Skeletal muscle satellite cell (primary cell): ENCODE measurements around the gene ARFGEF3.

Source experiments
- H3K27me3 ChIP-seq: 2 replicates; pipeline ENCODE4 v1.7.0; 2013; ENCODE audit warnings: low read length; ENCODE audit not compliant: control insufficient read depth, insufficient read depth
- H3K36me3 ChIP-seq: 2 replicates; pipeline ENCODE4 v1.7.0; 2013; ENCODE audit warnings: mild to moderate bottlenecking, control low read depth, low read length; ENCODE audit not compliant: insufficient read depth
- H3K4me1 ChIP-seq: 2 replicates; pipeline ENCODE4 v1.7.0; 2013; ENCODE audit warnings: low read length; ENCODE audit not compliant: control insufficient read depth, insufficient read depth
- H3K4me2 ChIP-seq: 2 replicates; pipeline ENCODE4 v1.7.0; 2013; ENCODE audit warnings: mild to moderate bottlenecking, low read length
- H3K4me3 ChIP-seq: 2 replicates; pipeline ENCODE4 v1.7.0; 2013; ENCODE audit warnings: low read length
- H3K9ac ChIP-seq: 2 replicates; pipeline ENCODE4 v1.7.0; 2013; ENCODE audit warnings: mild to moderate bottlenecking, low read depth, low read length, moderate library complexity
- H3K9me3 ChIP-seq: replicated peaks from 2 replicates; pipeline ENCODE4 v1.7.0; 2013; ENCODE audit warnings: mild to moderate bottlenecking, control low read depth, low read length

Gene ARFGEF3

DNA sequence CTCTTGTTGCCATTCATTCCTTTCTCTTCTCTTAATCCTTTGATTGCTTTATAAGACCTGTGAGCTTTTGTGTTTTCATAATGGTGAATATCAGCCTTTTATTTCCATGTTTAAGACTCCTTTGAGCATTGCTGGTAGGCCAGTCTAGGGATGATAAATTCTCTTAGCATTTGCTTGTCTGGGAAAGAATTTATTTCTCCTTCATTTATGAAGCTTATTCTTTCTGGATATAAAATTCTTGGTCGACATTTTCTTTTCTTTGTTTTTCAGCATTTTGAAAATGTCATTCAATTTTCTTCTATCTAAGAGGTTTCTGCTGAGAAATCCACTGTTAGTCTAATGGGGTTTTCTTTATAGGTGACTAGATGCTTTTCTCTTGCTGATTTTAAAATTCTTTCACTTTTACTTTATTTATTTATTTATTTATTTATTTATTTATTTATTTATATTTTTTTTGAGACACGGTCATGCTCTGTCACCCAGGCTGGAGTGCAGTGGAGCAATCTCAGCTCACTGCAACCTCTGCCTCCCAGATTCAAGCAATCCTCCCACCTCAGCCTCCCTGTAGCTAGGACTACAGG is 15.0 kb downstream of the ARFGEF3 start:
- Histone ChIP-seq H3K4me1 (no peaks in the 10 kb centered on the region), H3K4me3 (no peak overlapping the region), H3K9ac (no peak overlapping the region), H3K36me3 (no peaks in the 10 kb centered on the region), H3K4me2 (no peak overlapping the region), H3K27me3 (no peaks in the 10 kb centered on the region), H3K9me3 (no peaks in the 10 kb centered on the region)

DNA sequence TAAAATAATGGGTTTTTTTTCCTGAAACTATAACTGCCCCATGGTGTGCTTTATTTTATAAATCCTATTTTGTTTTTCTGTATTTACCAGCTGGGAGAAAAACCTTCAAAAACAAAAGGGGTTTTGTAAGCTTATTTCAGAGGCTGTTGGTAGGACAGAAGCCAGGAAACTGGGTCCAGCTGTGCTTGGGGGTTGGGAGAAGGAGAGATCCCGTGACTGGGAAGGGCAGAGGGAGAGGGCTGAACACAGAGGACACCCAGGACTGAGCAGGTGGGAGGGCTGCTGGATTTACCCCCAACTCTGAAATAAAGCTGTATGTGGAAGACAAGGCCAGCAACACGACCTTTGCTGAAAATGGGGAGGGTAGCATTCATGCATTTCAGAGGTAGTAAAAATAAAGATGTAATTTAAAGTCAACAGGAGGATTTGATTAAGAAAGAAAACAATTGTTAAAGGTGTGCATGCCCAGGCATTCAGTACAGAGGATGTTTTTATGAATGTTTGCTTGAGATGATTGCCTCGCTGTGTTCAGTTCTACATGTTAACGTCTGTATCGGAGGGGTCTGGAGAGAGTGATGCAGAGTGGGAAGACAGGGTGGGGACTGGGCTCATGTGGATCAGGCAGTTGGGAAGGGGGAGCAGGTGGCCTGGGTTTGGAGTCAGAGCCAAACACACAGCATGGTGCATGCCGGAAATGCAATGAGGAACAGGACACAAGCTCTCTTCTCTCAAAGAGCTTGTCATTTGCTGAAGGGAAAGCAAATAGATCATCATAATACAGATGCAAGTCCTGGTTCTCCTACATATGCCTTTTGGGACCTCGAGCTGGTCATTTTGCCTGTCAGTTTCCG is 21.4 kb downstream of the ARFGEF3 start:
- peaks cover 7% of the 10 kb centered on the region for H3K27me3 ChIP-seq
- H3K4me1 ChIP-seq: no peaks in the 10 kb centered on the region
- H3K9me3 ChIP-seq: no peaks in the 10 kb centered on the region
- H3K4me2 ChIP-seq: no peak overlapping the region
- no peaks in the 10 kb centered on the region for H3K36me3 ChIP-seq
- no peak overlapping the region for H3K9ac ChIP-seq
- no peak overlapping the region for H3K4me3 ChIP-seq

DNA sequence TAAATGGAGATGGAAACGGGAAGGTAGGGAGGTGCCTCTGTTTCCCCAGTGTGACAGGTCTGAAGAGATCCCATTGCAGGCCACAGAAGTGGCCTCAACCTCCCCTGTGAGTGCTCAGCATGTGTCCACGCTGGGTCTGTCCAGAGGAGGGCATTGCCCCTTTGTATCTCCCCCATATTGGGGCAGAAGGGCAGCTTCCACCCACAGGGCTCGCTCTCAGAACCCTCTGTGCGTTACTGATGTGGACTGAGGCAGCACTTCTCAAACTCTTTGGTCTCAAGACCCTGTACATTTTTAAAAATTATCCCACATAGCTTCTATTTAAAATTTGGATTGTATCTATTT is 22.0 kb downstream of the ARFGEF3 start:
- H3K9ac ChIP-seq: no peak overlapping the region
- H3K4me1 ChIP-seq: no peaks in the 10 kb centered on the region
- H3K27me3 ChIP-seq: peaks cover 8% of the 10 kb centered on the region
- H3K4me2 ChIP-seq: no peak overlapping the region
- no peaks in the 10 kb centered on the region for H3K36me3 ChIP-seq
- no peak overlapping the region for H3K4me3 ChIP-seq
- no peaks in the 10 kb centered on the region for H3K9me3 ChIP-seq

DNA sequence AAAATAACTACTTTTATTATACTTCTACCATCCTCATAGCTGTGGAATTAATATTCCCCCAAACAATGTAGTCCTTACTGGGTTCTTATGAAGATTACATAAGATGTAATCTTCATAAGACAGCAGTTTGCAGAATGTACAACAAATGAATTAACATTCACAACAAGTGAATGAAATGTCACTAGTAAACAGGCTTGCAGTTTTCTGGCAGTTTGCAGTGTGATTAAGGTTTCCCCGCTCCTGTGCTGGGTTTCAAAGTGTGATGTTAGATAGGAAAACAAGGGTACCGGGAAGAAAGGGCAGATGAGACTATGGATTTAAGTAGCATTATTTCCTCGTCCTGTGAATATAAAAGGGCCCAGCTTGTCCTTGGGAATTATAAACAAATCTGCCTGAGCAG is 22.5 kb downstream of the ARFGEF3 start:
- no peaks in the 10 kb centered on the region for H3K36me3 ChIP-seq
- H3K27me3 ChIP-seq: peaks cover 8% of the 10 kb centered on the region
- no peaks in the 10 kb centered on the region for H3K9me3 ChIP-seq
- H3K9ac ChIP-seq: no peak overlapping the region
- H3K4me2 ChIP-seq: no peak overlapping the region
- no peak overlapping the region for H3K4me3 ChIP-seq
- H3K4me1 ChIP-seq: no peaks in the 10 kb centered on the region

DNA sequence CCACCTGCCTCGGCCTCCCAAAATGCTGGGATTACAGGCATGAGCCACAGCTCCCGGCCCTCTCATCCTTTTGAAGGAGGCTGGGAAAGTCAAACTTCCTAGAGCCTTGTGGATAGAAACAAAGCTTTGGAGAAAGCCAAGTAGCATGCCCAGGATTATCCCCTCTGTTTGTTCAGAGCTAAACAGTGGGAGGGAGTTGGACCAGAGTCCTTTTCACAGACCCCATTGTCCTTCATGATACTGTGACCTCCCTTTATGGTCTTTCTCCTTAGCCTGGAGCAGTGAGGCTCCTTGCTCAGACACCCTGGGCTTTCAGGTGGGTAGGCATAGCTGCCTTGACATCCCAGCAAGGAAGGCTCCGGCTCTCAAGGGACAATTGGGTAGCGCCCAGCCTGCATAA is 25.4 kb downstream of the ARFGEF3 start:
- Histone ChIP-seq H3K4me1 (no peaks in the 10 kb centered on the region), H3K27me3 (peaks cover 15% of the 10 kb centered on the region), H3K36me3 (no peaks in the 10 kb centered on the region), H3K4me3 (no peak overlapping the region), H3K9ac (no peak overlapping the region), H3K4me2 (no peak overlapping the region), H3K9me3 (no peaks in the 10 kb centered on the region)

DNA sequence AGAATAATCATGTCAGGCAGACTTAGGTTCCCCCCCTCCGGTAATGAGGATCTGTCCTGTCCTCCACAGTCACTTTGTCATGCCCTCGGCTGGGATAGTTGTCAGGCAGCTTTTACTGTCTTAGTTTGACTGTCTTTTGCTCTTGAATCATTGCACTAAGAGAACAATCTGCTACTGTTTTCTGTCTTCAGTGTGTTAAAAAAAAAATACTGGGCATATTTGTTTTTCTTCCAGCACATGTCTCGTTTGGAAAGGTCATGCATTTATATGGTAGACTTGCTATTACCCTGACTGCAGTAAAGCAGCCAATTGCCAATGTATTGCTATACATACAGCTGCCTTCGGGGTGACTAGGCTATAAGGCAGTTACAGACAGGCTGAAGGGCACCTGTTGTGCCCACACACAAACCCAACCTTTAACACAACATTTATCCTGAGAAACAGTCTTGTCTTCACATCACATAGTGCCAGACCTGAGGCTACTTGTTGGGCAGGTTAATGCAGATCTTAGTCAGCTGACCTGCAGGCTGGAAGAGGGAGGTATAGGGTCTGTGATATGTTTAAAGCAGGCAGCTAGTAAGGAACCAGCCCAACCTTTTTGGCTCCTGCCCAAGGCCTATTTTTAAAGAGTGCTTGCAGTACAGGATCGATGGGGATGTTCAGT is 26.7 kb downstream of the ARFGEF3 start:
- no peaks in the 10 kb centered on the region for H3K36me3 ChIP-seq
- no peak overlapping the region for H3K4me2 ChIP-seq
- no peaks in the 10 kb centered on the region for H3K4me1 ChIP-seq
- H3K27me3 ChIP-seq: peaks cover 15% of the 10 kb centered on the region
- no peaks in the 10 kb centered on the region for H3K9me3 ChIP-seq
- no peak overlapping the region for H3K4me3 ChIP-seq
- H3K9ac ChIP-seq: no peak overlapping the region

DNA sequence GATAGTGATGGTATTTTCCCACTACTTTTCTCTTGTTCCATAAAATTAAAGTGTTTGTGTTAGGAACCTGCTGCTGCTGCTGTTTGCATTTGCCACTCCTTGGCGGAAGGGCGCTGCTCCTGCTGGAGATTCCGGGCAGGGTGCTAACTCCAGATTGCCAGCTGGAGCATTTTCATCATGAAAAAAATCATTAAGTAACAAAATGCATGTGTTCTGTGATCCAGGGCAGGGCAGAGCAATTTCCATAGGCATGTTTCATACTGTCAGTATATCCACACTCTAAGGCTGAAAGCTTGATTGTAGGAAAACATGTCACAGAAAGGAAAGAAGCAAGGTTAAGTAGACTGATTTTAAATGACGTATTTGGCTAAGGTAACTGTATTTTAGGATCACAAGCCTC is 32.5 kb downstream of the ARFGEF3 start:
- Histone ChIP-seq H3K27me3 (peaks cover 7% of the 10 kb centered on the region), H3K36me3 (no peaks in the 10 kb centered on the region), H3K9ac (no peak overlapping the region), H3K9me3 (no peaks in the 10 kb centered on the region), H3K4me1 (no peaks in the 10 kb centered on the region), H3K4me2 (no peak overlapping the region), H3K4me3 (no peak overlapping the region)

DNA sequence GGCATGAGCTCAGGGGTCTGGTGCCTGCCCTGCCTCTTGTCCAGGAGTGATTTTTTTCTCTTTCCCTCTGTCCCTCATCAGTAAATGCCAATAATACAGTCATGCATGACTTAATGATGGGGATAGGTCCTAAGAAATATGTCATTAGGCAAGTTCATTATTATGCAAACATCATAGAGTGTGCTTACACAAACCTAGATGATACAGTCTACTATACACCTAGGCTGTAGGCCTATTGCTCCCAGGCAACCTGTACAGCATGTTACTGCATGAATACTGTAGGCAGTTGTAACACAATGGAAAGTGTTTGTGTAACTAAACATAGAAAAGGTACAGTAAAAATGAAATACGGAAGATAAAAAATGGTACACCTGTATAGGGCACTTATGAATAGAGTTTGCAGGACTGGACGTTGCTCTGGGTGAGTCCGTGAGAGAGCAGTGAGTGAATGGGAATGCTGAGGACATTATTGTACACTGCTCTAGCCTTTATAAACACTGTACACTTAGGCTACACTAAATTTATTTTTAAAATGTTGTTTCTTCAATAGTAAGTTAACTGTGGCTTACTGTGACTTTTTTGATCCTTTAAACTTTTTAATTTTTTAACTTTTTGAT is 34.5 kb downstream of the ARFGEF3 start:
- Histone ChIP-seq H3K4me3 (no peak overlapping the region), H3K9me3 (no peaks in the 10 kb centered on the region), H3K36me3 (no peaks in the 10 kb centered on the region), H3K4me2 (no peak overlapping the region), H3K27me3 (peaks cover 2% of the 10 kb centered on the region), H3K4me1 (no peaks in the 10 kb centered on the region), H3K9ac (no peak overlapping the region)

DNA sequence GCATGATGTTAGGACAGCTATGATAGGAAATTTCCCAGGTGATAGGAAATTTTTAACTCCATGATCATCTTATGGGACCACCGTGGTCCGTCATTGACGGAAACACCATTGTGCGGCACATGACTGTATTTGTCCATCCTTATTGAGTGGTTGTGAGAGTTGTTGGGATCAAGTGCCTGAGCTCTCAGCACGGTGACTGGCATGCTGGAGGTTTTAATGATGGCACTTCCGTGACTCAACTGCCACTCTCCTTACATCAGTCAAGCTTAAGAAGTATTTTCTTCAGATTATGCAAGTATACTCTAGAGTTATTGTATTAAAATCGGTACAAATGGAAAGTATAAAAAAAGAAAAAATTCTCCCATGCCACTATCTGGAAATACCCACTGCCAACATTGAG is 35.8 kb downstream of the ARFGEF3 start:
- no peaks in the 10 kb centered on the region for H3K4me1 ChIP-seq
- no peak overlapping the region for H3K9ac ChIP-seq
- H3K27me3 ChIP-seq: no peaks in the 10 kb centered on the region
- no peaks in the 10 kb centered on the region for H3K9me3 ChIP-seq
- no peak overlapping the region for H3K4me3 ChIP-seq
- H3K4me2 ChIP-seq: no peak overlapping the region
- H3K36me3 ChIP-seq: no peaks in the 10 kb centered on the region

DNA sequence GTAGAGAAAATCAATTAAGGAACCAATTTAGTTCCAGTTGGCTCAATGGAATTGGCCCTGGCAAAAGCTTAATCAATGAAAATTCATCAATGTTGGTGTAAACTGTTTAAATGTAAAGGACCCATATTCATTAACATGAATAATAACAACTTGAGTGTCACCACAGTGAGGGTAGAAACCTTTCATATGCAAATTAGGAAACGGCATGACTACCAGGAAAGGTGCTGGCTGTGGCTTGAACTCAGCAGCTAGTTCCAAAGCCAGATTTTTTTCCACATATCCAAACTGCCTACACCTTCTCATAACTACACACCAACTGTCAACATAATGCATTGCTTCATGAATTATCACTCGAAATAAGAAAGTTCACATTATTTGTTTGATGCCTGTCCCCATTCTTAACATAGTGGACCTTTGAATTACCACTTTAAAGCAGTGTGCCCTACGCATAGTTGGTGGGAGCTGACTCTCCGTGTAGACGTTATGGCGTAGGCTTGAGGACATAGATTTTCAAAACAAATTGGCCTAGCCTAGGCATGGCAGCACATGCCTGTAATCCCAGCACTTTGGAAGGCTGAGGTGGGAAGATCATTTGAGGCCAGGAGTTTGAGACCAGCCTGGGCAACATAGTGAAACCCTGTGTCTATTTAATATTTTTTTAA is 36.8 kb downstream of the ARFGEF3 start:
- no peak overlapping the region for H3K9ac ChIP-seq
- H3K4me2 ChIP-seq: no peak overlapping the region
- H3K27me3 ChIP-seq: no peaks in the 10 kb centered on the region
- H3K4me3 ChIP-seq: no peak overlapping the region
- H3K9me3 ChIP-seq: no peaks in the 10 kb centered on the region
- no peaks in the 10 kb centered on the region for H3K36me3 ChIP-seq
- no peaks in the 10 kb centered on the region for H3K4me1 ChIP-seq

DNA sequence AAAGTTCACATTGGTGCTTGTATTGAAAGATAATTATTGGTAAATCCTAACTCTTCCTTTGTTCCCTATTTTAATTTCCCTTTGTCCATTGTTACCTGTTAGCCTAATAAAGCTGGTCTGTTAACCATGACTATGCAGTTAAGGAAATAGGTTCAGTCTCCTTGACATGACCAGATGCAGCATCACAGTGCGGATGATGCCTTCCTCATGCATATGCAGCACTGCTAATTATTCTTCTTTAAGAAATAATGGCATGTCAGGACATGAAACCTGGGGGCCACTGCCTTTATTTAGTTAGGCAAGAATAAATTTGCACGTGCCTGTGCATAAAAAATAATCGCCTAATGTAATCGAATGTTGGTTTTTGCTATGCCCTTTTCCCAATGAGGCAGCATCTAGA is 40.1 kb downstream of the ARFGEF3 start:
- Histone ChIP-seq H3K9ac (no peak overlapping the region), H3K9me3 (no peaks in the 10 kb centered on the region), H3K4me2 (no peak overlapping the region), H3K36me3 (no peaks in the 10 kb centered on the region), H3K27me3 (no peaks in the 10 kb centered on the region), H3K4me1 (no peaks in the 10 kb centered on the region), H3K4me3 (no peak overlapping the region)
